ENCODE data around the gene RIMBP2.

DNA sequence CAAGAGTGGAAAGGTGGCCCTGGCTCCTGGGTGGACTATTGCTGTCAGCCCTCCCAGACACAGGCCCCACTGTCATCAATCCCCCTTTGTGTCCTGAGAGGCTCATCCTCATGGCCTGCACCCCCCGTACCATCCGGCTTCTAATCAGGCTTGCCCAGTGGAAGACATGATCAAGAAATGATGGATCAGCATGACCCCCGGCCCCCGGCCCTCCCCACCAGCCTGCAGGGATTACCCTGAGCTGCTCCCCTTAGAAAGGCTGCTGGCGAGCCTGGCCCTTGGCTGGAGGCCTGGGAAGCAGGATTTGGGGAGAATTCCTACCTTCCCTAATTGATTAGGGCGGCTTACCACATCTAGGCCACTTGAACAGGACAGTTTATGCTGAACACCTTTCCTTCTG, 207.3 kb downstream of the RIMBP2 start:
- TF ChIP-seq, protein P1, sequence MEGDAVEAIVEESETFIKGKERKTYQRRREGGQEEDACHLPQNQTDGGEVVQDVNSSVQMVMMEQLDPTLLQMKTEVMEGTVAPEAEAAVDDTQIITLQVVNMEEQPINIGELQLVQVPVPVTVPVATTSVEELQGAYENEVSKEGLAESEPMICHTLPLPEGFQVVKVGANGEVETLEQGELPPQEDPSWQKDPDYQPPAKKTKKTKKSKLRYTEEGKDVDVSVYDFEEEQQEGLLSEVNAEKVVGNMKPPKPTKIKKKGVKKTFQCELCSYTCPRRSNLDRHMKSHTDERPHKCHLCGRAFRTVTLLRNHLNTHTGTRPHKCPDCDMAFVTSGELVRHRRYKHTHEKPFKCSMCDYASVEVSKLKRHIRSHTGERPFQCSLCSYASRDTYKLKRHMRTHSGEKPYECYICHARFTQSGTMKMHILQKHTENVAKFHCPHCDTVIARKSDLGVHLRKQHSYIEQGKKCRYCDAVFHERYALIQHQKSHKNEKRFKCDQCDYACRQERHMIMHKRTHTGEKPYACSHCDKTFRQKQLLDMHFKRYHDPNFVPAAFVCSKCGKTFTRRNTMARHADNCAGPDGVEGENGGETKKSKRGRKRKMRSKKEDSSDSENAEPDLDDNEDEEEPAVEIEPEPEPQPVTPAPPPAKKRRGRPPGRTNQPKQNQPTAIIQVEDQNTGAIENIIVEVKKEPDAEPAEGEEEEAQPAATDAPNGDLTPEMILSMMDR (conservative IDR thresholded peaks at IDR 0.05 in 1 of 2, IDR thresholded peaks at IDR 0.05 in 1 of 2; ENCODE audit: extremely low read depth in 1 of 2, insufficient read depth in 1 of 2, low read depth in 1 of 2, low read length in 2 of 2), result no peak
- TF ChIP-seq EZH2 (IDR thresholded peaks at IDR 0.05; ENCODE audit: borderline replicate concordance, low read length), result no peak
